GM12873 (cell line): Measurements from ENCODE around the gene POLN.

Experiments used
- TF ChIP-seq, protein P1 (sequence below): IDR thresholded peaks from 2 replicates; pipeline ENCODE4 v1.5.1; 2012; ENCODE audit warnings: low read depth, mild to moderate bottlenecking, moderate library complexity, low read length, control low read depth; ENCODE audit not compliant: insufficient read depth; ENCODE audit errors: missing control alignments

Gene POLN

DNA sequence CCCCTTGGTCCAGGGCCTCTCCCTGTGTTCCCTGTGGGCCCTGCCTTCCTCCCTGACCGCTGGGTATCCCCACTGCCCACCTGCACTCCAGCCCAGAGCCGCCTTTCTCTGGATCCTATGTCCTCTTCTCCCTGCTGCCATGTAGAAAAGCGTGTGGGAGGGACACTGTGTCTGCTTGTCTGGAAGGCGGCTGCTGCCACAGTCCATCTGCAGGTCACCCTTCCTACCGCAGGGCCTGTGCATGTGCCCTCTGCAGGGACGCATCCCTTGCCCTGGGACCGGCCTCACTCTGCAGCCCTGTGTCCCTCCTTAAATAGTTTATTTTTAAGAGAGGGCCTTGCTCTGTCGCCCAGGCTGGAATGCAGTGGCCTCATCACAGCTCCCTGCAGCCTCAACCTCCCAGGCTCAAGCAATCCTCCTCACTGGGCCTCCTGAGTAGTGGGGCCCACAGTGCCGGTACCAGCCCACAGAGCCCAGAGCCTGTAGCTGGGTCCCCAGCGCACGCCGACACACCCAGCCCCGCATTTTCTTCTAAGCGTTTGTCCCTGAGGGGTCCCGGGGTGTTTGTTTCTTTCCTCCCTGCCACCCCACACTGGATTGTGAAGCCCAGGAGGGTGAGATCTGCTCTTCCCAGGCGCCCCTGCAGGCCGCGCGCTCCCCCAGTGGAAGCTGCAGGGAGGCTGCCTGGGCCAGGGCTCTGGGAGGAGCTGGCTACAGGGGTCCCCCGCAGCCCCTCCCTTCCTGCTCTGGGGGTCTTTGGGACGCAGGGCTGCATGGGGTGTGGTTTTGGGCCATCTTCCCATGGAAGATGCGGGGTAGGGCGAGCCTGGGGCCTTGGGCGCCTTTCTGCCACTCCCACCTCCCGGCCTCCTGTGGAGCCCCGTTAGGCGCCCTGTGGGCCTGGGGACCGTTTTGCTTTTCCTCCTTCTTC lies 195.6 kb downstream of the POLN start:
- TF ChIP-seq, protein P1, sequence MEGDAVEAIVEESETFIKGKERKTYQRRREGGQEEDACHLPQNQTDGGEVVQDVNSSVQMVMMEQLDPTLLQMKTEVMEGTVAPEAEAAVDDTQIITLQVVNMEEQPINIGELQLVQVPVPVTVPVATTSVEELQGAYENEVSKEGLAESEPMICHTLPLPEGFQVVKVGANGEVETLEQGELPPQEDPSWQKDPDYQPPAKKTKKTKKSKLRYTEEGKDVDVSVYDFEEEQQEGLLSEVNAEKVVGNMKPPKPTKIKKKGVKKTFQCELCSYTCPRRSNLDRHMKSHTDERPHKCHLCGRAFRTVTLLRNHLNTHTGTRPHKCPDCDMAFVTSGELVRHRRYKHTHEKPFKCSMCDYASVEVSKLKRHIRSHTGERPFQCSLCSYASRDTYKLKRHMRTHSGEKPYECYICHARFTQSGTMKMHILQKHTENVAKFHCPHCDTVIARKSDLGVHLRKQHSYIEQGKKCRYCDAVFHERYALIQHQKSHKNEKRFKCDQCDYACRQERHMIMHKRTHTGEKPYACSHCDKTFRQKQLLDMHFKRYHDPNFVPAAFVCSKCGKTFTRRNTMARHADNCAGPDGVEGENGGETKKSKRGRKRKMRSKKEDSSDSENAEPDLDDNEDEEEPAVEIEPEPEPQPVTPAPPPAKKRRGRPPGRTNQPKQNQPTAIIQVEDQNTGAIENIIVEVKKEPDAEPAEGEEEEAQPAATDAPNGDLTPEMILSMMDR = no peak

DNA sequence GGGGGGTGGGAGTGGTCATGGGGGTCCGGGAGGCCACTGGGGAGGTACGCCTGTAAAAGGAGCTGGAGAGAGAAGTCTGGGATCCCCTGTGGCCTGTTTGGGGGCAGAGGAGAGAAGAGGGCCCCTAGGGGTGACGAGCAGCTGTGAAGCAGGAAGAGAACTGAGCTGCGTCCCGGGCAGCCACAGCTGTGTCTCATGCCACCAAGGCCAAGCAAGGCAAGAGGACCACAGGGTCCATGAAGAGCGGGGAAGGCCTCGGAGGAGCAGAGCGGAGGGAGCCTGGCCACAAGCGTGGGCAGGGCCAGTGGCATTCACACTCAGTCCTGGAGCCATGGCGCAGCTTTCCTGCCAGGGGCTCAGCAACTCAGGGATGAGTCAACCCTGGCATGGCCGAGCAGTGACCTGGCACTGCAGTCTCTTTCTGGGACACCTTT lies 196.4 kb downstream of the POLN start:
- TF ChIP-seq, protein P1 = no peak

DNA sequence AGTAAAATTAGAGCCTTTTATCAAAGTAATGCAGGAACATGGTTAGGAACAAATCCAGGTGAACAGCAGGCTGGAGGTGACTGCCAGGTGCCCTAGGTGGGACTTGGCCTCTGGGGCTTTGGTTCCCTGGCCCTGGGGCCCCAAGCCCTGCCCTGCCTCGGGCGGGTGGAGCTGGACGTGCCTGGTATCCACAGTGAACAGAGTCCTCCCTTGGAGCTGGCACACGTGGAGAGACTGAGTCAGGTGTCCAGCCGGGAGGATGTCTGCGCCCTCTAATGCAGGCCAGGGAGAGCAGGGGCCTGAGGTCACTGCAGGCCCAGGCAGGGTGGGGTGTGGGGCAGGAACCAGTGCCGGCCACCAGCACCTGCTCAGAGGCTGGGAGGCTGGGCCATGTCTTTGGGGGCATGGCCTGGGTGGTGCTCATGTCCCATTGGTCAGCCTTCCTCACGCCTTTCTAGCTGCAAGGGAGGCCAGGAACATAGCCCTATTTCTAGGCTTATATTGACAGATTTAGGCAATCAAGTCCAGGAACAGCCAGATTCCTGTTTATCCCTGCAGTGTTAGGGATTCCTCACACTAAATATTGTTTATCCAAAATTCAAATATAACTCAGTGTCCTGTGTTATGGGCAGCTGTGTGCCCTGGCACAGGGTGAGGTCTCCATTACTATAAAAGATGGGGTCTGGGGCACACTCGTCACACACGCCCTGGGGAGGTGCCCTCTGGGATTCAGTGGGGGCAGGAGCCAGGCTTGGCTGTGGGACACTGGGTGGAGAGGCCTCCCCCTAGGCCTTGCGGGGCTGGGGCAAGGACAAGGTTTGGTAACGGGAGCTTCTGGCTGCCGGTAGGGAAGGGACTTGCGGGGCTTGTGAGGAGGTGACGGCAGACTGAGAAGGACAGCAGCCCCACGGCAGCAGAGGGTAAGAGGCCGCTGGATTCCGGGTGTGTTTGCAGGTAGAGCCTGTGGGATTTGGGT lies 197.1 kb downstream of the POLN start:
- TF ChIP-seq, protein P1 = no peak

DNA sequence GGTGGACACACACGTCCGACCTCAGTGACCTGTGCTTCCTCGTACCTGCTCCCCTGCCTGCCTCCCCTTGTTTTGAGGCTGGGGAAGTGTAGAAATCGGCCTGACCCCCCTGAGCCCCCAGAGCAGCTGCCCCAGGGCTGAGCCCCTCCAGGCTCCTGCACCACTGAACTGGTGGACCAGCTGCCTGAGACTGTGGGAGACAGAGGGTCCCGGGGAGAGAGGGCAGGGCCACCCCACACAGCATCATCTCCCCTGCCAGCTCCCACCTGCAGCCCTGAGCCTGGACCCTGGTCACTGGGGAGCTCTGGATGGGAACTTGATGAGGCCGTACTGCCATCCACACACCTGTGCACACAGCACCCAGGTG lies 197.8 kb downstream of the POLN start:
- TF ChIP-seq, protein P1 = no peak

DNA sequence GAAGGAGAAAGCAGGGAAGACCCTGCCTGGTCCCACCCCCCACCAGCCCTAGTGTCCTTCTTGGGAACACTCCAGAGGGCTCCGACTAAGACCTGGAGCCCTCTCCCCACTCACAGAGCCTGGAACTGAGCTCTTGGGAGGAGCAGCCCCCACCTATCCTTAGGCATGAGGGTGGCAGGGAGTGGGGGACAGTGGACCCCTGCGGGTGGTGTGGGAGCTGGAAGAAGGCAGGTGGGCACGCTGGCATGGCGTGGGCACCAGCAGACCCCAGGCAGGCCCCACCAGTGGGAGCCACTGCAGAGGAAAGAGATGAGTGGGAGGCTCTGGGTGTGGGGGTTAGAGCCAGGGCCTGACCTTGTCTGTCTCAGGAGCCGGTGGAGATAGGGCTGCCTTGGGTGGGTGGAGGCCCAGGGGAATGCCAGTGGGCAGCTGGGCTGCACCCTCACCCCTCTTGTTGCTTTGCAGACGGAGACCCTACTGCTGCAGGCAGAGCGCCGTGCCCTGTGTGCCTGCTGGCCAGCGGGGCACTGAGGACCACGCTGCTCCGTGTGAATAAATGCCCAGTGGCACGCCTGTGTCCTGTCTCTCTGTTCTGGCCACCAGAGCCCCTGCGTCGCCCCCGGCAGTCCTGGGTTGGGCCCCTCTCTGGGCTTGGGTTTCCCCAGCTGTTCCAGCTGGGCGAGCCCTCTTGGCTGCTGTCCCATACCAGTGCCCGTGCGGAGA lies 198.4 kb downstream of the POLN start:
- TF ChIP-seq, protein P1 = no peak

DNA sequence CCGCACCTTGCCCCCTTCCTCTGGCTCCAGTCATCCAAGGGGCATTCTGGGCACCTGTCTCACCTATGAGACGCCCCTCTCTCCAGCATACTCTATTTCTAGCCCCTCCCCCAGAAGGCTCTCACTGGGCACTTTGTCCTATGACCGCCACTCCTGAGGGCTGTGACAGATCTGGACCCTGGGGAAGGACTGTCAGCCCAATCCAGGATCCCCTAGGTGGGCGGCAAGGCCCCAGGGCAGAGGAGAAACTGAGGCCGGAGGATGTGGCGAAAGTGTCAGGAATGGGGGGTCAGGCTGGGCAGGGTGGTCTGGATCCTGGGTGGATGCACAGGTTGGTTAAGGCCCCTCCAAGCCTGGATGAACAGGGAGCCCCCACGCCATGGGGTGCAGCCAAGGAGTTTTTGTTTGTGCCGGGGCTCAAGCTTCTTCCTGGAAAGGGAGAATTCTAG lies 198.9 kb downstream of the POLN start:
- TF ChIP-seq, protein P1 = no peak
